Activated T-helper 17 cell treated with anti-CD3 and anti-CD28 coated beads, Interleukin-2, amount 50 U/mL, for 72 hours (primary cell): ENCODE measurements around the gene INSYN1. TPM values are rescaled to one million over a fixed set of nuclear protein-coding genes. Genes with fewer than 3 reads are reported as not detected.

ENCODE experiments used
- ATAC-seq: fragments of 150-1000 bp; cut with Tn5 transposase; replicated peaks from 2 replicates; pipeline ENCODE4 v1.10.0; 2021; ENCODE audit warnings: mild to moderate bottlenecking, moderate library complexity
- H3K27ac Mint-ChIP-seq: one replicate; pipeline ENCODE4 v1.8.0; 2022; ENCODE audit warnings: mixed read lengths
- H3K27me3 Mint-ChIP-seq: one replicate; pipeline ENCODE4 v1.8.0; 2022; ENCODE audit warnings: mixed read lengths
- H3K36me3 Mint-ChIP-seq: one replicate; pipeline ENCODE4 v1.8.0; 2022; ENCODE audit warnings: low read depth, mild to moderate bottlenecking, mixed read lengths
- H3K4me1 Mint-ChIP-seq: one replicate; pipeline ENCODE4 v1.8.0; 2022; ENCODE audit warnings: mixed read lengths
- H3K4me3 Mint-ChIP-seq: one replicate; pipeline ENCODE4 v1.8.0; 2022; ENCODE audit warnings: mild to moderate bottlenecking, mixed read lengths
- H3K9me3 Mint-ChIP-seq: one replicate; pipeline ENCODE4 v1.8.0; 2022; ENCODE audit warnings: mixed read lengths
- total RNA-seq, 2 donors: library from RNA; stranded (reverse); gene quantifications; one replicate each; pipeline ENCODE4 v1.2.3, GENCODE V29; 2022

Gene INSYN1
- total RNA-seq, 2 donors from 2014 or later, result not detected

DNA sequence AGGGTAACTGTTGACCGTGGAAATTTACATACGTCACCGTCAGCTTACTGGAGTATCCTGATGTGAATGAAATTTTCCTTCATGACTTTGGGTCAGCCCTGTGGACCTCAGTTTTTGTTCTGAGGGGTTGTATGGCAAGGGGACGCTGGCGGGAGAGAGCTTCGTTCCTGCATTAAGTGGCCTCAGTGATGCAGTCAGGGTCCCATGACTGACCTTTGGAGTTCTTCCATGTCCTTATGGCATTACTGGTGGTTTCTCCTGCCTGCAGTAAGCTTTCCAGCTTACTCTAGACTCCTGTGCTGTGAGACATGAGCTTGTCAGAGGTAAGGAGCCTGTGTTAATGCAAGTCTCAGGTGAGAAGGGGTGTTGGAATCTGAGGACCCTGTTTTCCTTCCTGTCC, 67.2 kb downstream of the INSYN1 start:
- peaks cover 15% of the 10 kb centered on the region for H3K4me1 Mint-ChIP-seq
- H3K9me3 Mint-ChIP-seq, result no peaks in the 10 kb centered on the region
- no peak for ATAC-seq
- peak overlapping the region; percentile 76 for H3K4me3 Mint-ChIP-seq
- H3K27me3 Mint-ChIP-seq, result peaks cover 41% of the 10 kb centered on the region
- no peak overlapping the region for H3K27ac Mint-ChIP-seq
- peaks cover 6% of the 10 kb centered on the region for H3K36me3 Mint-ChIP-seq

Other genes with a start within 250 kb of the INSYN1 start
- 10 to 100 TPM; 59.5 to 66.1 TPM for gene NPTN, start 120.0 kb downstream of the INSYN1 start, total RNA-seq
- gene CD276, start 69.0 kb downstream of the INSYN1 start, total RNA-seq, result 1 to 10 TPM in 1 of 2 donors, under 1 TPM in 1; 0.95 to 2.6 TPM
- gene TBC1D21, start 120.2 kb upstream of the INSYN1 start, total RNA-seq, result not detected
- gene LOXL1, start 173.1 kb upstream of the INSYN1 start, total RNA-seq, result 1 to 10 TPM; 3.4 TPM
- 1 to 10 TPM; 4.8 to 7.3 TPM for gene STOML1, start 238.9 kb upstream of the INSYN1 start, total RNA-seq
- gene PML, start 241.4 kb upstream of the INSYN1 start, total RNA-seq, result 10 to 100 TPM; 67.4 to 74.1 TPM